ENCODE results near the gene IQGAP2. TPM values are rescaled to one million over a fixed set of nuclear protein-coding genes. Genes with fewer than 3 reads are reported as not detected.

The IQGAP2 gene
- total and polyA plus RNA-seq, 2 of the 8 experiments (the other 6 are each of a cell fraction or from before 2014, with no cell fraction given): 19.7 to 66.0 TPM

GRCh38 chr5:76445063-76445462, 42.0 kb downstream of the IQGAP2 start:
- Histone ChIP-seq H2BK120ac (replicated peaks; ENCODE audit: low read depth, low read length) (no peak overlapping the region), H2BK15ac (ENCODE audit: low read length) (no peak overlapping the region), H4K91ac (replicated peaks; ENCODE audit: insufficient read length, low read length) (no peak overlapping the region), H3K4me1 (replicated peaks in 1 of 4; ENCODE audit: control insufficient read depth in 3 of 4, insufficient read depth in 4 of 4, low read length in 3 of 4) (peaks cover 0 to 2% (median 0%) of the 10 kb centered on the region in 4 experiments; a peak in 1 of 7 replicates), H2AFZ (ENCODE audit: low read length) (no peak overlapping the region), H4K20me1 (replicated peaks in 1 of 2; ENCODE audit: control insufficient read depth in 1 of 2, insufficient read depth in 2 of 2, low read length in 2 of 2) (peaks cover 0 to 2% of the 10 kb centered on the region in 2 experiments), H4K8ac (ENCODE audit: extremely low read depth, insufficient read depth, low read length) (no peak overlapping the region), H3K4me2 (ENCODE audit: insufficient read depth in 1 of 2, low read depth in 2 of 2, low read length in 2 of 2) (no peak overlapping the region), H3K79me1 (ENCODE audit: low read depth, low read length) (no peaks in the 10 kb centered on the region; the same call in 1 of the 2 replicates), H3K23ac (ENCODE audit: insufficient read length) (no peak overlapping the region), H3K27ac (ENCODE audit: low read depth, low read length) (no peak overlapping the region), H3K23me2 (ENCODE audit: low read depth, low read length) (no peaks in the 10 kb centered on the region), H2BK12ac (ENCODE audit: low read depth, low read length) (no peak overlapping the region), H3K36me3 (ENCODE audit: control insufficient read depth in 2 of 4, insufficient read depth in 4 of 4, low read length in 3 of 4) (no peaks in the 10 kb centered on the region; a peak in 2 of 8 replicates), H2AK5ac (ENCODE audit: low read depth, low read length) (no peak overlapping the region), H3K56ac (replicated peaks; ENCODE audit: insufficient read length, low read depth, low read length) (no peak overlapping the region), H3K27me3 (replicated peaks in 1 of 4; ENCODE audit: control insufficient read depth in 3 of 4, extremely low read depth in 1 of 4, insufficient read depth in 3 of 4, low read length in 3 of 4) (no peaks in the 10 kb centered on the region), H2BK5ac (ENCODE audit: low read depth, low read length) (no peak overlapping the region), H2BK20ac (ENCODE audit: low read length) (no peak overlapping the region), H3K4me3 (ENCODE audit: extremely low read depth in 1 of 4, insufficient read depth in 2 of 4, low read depth in 3 of 4, low read length in 4 of 4) (no peak overlapping the region), H3K79me2 (ENCODE audit: control insufficient read depth in 1 of 2, insufficient read depth in 2 of 2, low read length in 2 of 2) (peaks cover 0 to 11% of the 10 kb centered on the region in 2 experiments; a peak in 2 of 4 replicates), H4K5ac (ENCODE audit: insufficient read length, low read depth, low read length) (no peak overlapping the region), H3K4ac (replicated peaks; ENCODE audit: insufficient read length, low read depth, low read length) (no peak overlapping the region), H3K9ac (replicated peaks in 1 of 4; ENCODE audit: extremely low read depth in 1 of 4, low read depth in 3 of 4, low read length in 3 of 4) (no peak overlapping the region), H3K14ac (ENCODE audit: insufficient read length) (no peak overlapping the region), H3K9me3 (ENCODE audit: insufficient read depth in 2 of 2, low read depth in 1 of 2, low read length in 1 of 2) (no peaks in the 10 kb centered on the region), H3K18ac (ENCODE audit: extremely low read depth, low read length) (no peak overlapping the region)
- no peak for FAIRE-seq
- POLR2A ChIA-PET (ENCODE audit: partially characterized antibody): no interaction called here
- DNase-seq (ENCODE audit: low read depth in 1 of 2, low spot score in 2 of 2): no peak
- WGBS, 2 experiments (ENCODE audit: extremely low coverage in 1 of 2, insufficient coverage in 1 of 2, insufficient read length in 1 of 2, insufficient replicate concordance in 2 of 2, low coverage in 1 of 2, low lambda C conversion rate in 2 of 2, missing lambda C conversion rate in 1 of 2): 90% methylated on average over 4 of the region's 4 CpGs; no CpG with 5 or more reads in 1 of the 2 experiments
- CTCF ChIA-PET (ENCODE audit: partially characterized antibody): no interaction called here
- TF ChIP-seq SP1 (IDR thresholded peaks at IDR 0.05; ENCODE audit: low read depth, low read length) (no peak), PHF8 (conservative IDR thresholded peaks at IDR 0.05; ENCODE audit: low read depth, low read length) (no peak), RAD21 (IDR thresholded peaks at IDR 0.05 in 1 of 2, conservative IDR thresholded peaks at IDR 0.05 in 1 of 2; ENCODE audit: low read depth in 2 of 2, low read length in 2 of 2) (no peak), MAX (IDR thresholded peaks at IDR 0.05) (no peak), BCL11A (IDR thresholded peaks at IDR 0.05; ENCODE audit: low read depth in 2 of 2, low read length in 2 of 2) (no peak), SAP30 (IDR thresholded peaks at IDR 0.05; ENCODE audit: insufficient read depth, insufficient replicate concordance, low read length) (no peak), MAFK (IDR thresholded peaks at IDR 0.05; ENCODE audit: low read depth, low read length) (no peak), SP4 (IDR thresholded peaks at IDR 0.05; ENCODE audit: low read length) (no peak), SIRT6 (IDR thresholded peaks at IDR 0.05; ENCODE audit: low read length) (no peak), NRF1 (IDR thresholded peaks at IDR 0.05; ENCODE audit: low read depth, low read length) (no peak), CTCF (IDR thresholded peaks at IDR 0.05; ENCODE audit: control extremely low read depth in 1 of 3, insufficient read depth in 1 of 3, low read depth in 1 of 3, low read length in 3 of 3) (no peak), CHD1 (IDR thresholded peaks at IDR 0.05; ENCODE audit: low read depth, low read length) (no peak)

Measured in H1 (cell line).